Measurements from ENCODE around the gene HOXA5. TPM values are rescaled to one million over a fixed set of nuclear protein-coding genes. Genes with fewer than 3 reads are reported as not detected.

HOXA5 gene
- total RNA-seq, 2 donors from 2014 or later, result 9.6 to 18.7 TPM

GRCh38 chr7:27160546-27161213 lies 17.2 kb upstream of the HOXA5 start:
- H3K4me3 ChIP-seq, result peak overlapping the region; percentile 64
- peaks cover 4% of the 10 kb centered on the region for H3K27me3 ChIP-seq
- peak overlapping the region; percentile 77 to 100 for H3K9ac ChIP-seq (ENCODE audit: low read depth in 2 of 2, low read length in 2 of 2)
- intact Hi-C loops (cut with DNase I), result loop anchor here (5.0 kb wide), 1 partner anchor 788 kb away; no protein-coding TSS in a partner anchor
- peak; percentile 99 for TF ChIP-seq CTCF (IDR thresholded peaks at IDR 0.05)
- H3K9me3 ChIP-seq, result no peaks in the 10 kb centered on the region
- H3K36me3 ChIP-seq, result no peaks in the 10 kb centered on the region
- peaks cover 5% of the 10 kb centered on the region for H3K4me1 ChIP-seq
- peak; percentile 91 for DNase-seq
- peak overlapping the region; percentile 94 for H3K27ac ChIP-seq

- intact Hi-C loops (cut with DNase I), result loop anchor here (5.0 kb wide), 1 partner anchor 788 kb away; no protein-coding TSS in a partner anchor
- Histone ChIP-seq H3K9ac (ENCODE audit: low read depth in 2 of 2, low read length in 2 of 2) (peak overlapping the region; percentile 77 to 100), H3K9me3 (no peaks in the 10 kb centered on the region), H3K27ac (peak overlapping the region; percentile 94), H3K36me3 (no peaks in the 10 kb centered on the region), H3K4me1 (peaks cover 8% of the 10 kb centered on the region), H3K27me3 (peaks cover 4% of the 10 kb centered on the region), H3K4me3 (peak overlapping the region; percentile 64)
- DNase-seq, result no peak
- no peak for TF ChIP-seq CTCF (IDR thresholded peaks at IDR 0.05)
Observed at GRCh38 chr7:27160145-27160545, 16.7 kb upstream of the HOXA5 start.

- Histone ChIP-seq H3K9ac (ENCODE audit: low read depth in 2 of 2, low read length in 2 of 2) (peak overlapping the region; percentile 77 to 100), H3K4me3 (peak overlapping the region; percentile 64), H3K9me3 (no peaks in the 10 kb centered on the region), H3K27me3 (peaks cover 4% of the 10 kb centered on the region), H3K36me3 (no peaks in the 10 kb centered on the region), H3K27ac (peak overlapping the region; percentile 94), H3K4me1 (peaks cover 15% of the 10 kb centered on the region)
- TF ChIP-seq CTCF (IDR thresholded peaks at IDR 0.05), result no peak
- intact Hi-C loops (cut with DNase I), result loop anchor here (5.0 kb wide), 1 partner anchor 787 kb away; no protein-coding TSS in a partner anchor
- no peak for DNase-seq
Observed at GRCh38 chr7:27159266-27160144, 16.0 kb upstream of the HOXA5 start.

- peak overlapping the region; percentile 70 to 100 for H3K9ac ChIP-seq (ENCODE audit: low read depth in 2 of 2, low read length in 2 of 2)
- DNase-seq, result no peak
- peaks cover 4% of the 10 kb centered on the region for H3K27me3 ChIP-seq
- peaks cover 16% of the 10 kb centered on the region for H3K4me1 ChIP-seq
- H3K4me3 ChIP-seq, result peak overlapping the region; percentile 49
- no peak for TF ChIP-seq CTCF (IDR thresholded peaks at IDR 0.05)
- no peaks in the 10 kb centered on the region for H3K36me3 ChIP-seq
- intact Hi-C loops (cut with DNase I), result no loop called here
- no peaks in the 10 kb centered on the region for H3K9me3 ChIP-seq
- H3K27ac ChIP-seq, result peak overlapping the region; percentile 94
Observed at GRCh38 chr7:27158436-27159265, 15.2 kb upstream of the HOXA5 start.

Measured in colonic mucosa (tissue), 4 donors.